Stimulated activated CD4-positive, alpha-beta T cell treated with anti-CD3 and anti-CD28 coated beads, Interleukin-12 subunit alpha, Interleukin-12 subunit beta, amount 100 ng/mL, for 48 hours (primary cell): ENCODE results near the gene TEX29.

Experiments used
- DNase-seq, 3 donors: peaks; one replicate each; pipeline ENCODE4 v3.0.0-alpha.2; 2020; ENCODE audit warnings: low read depth in 2 of 3, low spot score in 1 of 3

TEX29 gene

GRCh38 chr13:111289251-111289650 is 31.2 kb upstream of the TEX29 start:
- DNase-seq: no peak

GRCh38 chr13:111291908-111292307 is 28.5 kb upstream of the TEX29 start:
- no peak for DNase-seq

- no peak for DNase-seq
These were observed 27.5 kb upstream of the TEX29 start for GRCh38 chr13:111292710-111293485.

- DNase-seq: no peak
These were observed 24.6 kb upstream of the TEX29 start for GRCh38 chr13:111295886-111296285.

GRCh38 chr13:111296417-111296816 is 24.0 kb upstream of the TEX29 start:
- DNase-seq: no peak

DNA sequence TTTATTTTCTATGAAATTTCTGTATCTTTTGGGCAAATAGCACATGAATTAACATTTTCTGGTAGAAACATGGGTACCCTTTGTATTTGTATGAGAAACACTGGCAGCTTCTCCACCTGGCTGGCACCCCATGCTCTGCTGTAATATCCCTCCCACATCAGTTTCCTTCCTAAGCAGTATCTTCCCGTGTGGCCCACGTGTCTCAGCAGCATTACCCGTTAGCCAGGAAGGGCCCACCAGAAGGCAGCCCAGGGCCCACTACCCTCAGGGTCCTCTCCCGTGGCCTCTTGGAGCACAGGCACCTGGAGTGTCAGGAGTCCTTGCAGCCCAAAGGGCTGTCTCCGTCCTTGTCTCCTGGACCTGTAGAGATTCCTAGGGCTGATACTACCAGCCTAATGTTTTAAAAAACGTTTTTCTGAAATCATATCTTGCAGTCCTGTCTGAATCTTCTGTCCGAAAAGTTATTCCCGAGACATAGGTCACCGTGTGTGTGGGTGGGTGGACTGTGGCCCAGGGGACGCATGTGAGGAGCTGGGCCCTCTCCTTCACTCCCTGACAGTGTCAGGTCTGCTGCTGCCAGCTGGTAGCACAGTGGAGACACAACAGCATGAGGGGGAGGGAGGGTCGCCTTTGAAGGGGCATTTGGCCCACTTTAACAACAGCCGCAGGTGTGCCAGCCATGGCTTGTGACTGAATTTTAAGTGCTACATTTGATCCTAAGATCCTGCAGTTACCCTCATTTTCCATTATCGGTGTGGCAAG is 22.0 kb upstream of the TEX29 start:
- no peak for DNase-seq

GRCh38 chr13:111302045-111302726 is 18.3 kb upstream of the TEX29 start:
- no peak for DNase-seq

- DNase-seq: no peak
These were observed 16.9 kb upstream of the TEX29 start for GRCh38 chr13:111303559-111303958.

GRCh38 chr13:111304041-111304544 is 16.3 kb upstream of the TEX29 start:
- no peak for DNase-seq

DNA sequence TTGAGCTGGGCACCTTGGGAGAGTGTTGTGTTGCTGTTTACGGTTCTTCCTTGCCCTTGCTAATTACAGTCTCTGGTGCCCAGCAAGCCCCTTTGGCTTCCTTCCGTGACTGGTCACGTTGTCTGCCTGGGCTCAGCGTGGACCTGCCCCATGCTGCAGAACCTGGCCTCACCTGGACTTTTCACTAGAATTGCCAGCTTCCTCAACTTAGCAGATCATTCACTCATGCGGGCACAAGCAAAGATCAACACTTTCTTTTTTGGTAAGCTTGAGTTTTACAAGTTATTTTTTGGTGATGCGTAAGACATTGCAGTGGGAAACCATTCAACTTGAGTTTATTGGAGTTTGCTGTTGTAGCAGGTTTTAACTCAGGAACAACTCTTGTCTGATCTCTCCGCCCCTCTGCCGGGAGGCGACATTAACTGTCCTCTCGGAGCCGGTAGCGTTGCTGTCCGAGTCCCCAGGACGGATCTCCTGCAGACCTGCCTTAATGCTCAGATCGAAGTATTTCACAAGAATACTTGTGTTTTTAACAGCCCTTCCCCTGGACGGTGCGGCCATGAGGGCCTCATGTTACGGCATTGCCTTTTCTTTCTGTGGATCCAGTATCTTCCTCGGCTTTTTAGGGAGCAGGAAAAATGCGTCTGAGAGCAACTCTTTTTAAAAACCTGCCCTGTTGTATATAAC is 15.7 kb upstream of the TEX29 start:
- no peak for DNase-seq

DNA sequence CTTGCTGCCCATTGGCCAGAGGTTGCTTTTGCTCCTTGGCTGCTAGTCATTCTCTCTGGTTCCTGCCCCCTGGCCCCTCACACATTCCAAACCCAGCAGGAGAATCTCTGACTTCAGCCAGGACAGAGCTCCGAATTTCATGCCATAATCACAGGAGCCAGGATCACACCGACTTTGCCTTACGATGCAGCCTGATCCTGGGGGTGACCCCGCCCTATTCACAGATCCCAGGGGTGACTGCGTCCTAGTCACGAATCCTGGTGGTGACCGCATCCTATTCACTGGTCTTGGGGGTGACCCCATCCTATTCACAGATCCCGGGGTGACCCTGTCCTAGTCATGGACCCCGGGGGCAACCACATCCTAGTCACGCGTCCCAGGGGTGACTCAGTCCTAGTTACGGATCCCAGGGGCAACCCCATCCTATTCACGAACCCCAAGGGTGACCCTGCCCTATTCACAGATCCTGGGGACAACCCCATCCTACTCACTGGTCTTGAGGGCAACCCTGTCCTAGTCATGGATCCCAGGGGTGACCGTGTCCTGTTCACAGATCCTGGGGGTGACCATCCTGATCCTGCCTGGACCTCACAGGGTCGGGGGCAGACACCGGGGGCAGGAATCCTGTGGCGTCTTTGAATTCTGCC is 7.4 kb upstream of the TEX29 start:
- no peak for DNase-seq

GRCh38 chr13:111313911-111314425 is 6.5 kb upstream of the TEX29 start:
- DNase-seq: no peak

DNA sequence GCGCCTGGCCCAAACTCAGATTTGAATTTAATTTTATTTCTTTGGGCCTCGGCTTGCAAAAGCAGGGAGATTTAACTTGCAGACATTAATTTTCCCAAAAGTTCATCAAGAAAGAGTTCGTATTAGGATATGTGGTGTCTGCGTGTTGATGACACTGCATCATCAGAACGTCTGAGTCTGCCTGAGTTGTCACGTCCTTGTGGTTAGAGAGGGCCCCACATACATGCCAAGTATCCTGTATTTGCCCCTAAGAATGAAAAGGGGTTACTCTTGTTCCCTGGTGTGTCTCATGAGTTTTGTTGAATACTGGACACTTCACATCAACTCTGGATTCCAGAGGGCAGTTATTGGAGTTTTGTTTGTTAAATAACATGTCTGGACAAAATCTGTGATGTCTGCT is 5.6 kb upstream of the TEX29 start:
- DNase-seq: no peak

- no peak for DNase-seq
These were observed 5.0 kb upstream of the TEX29 start for GRCh38 chr13:111315347-111315995.

DNA sequence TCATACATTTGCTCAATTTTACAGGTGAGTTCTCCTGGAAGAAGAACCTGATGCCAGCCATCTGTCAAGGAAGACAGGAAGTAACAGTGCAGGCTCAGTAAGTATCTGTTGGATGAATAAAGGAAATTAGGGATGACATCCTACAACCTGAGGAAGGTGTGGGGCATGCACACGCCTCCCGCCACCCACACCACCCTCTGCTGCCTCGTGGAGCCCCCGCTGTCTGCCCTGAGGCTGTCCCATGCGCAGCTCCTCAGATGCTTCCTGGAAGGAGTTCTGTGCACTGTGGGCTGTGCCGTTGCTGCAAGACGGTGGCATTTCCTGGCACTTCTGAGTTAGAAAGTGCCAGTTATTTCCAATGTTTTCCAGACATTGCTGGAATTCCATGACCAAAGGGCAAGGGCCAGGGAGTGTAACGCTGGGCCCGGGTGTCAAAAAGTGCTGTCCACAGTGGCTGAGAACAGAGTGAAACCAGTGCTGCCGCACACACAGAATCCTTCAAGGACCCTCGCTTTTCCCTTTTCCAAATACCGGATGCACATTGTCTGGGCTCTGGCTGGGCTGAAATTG is 4.2 kb upstream of the TEX29 start:
- no peak for DNase-seq

- no peak for DNase-seq
These were observed 3.3 kb upstream of the TEX29 start for GRCh38 chr13:111317042-111317550.

DNA sequence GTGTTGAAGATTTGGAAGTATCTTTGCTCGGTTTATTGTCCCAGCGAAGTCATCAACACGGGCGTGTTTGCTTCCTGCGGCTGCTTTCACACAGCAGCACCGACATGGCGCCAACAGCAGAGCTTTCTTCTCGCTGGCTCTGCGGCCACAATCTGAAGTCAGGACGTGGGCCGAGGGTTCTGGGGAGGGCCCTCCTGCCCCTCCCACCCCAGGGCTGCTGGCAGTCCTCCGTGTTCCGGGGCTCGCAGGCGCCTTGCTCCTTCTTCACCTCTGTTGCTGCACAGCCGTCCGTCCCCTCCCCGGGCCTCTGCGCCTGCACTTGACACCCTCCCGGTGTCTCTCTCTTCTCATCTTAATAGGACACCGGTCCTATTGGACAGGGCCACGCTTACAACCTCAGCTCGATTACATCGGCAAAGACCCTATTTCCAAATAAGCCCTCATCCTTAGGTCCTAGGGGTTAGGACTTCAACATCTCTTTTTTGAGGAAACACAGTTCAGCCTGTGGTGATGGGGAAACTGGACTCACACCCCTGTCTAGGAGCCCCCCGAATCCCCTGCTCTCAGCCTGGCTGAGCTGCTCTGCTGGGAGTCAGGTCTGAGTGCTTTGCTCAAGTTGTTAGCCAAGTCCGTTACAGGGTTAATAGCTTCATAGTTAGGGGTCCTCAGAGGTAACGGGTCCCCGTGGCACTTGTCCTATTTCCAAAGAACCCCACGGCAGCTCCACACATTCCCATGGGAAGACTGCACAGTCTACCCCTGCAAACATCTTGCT is 2.7 kb upstream of the TEX29 start:
- DNase-seq: no peak

GRCh38 chr13:111318386-111318785 is 2.1 kb upstream of the TEX29 start:
- no peak for DNase-seq

- no peak for DNase-seq
These were observed 921 bp upstream of the TEX29 start for GRCh38 chr13:111319521-111319920.
